ENCODE measurements around the gene DMAP1. TPM values are rescaled to one million over a fixed set of nuclear protein-coding genes. Genes with fewer than 3 reads are reported as not detected.

DMAP1 gene
- total and polyA plus RNA-seq, 2 of the 8 experiments (the other 6 are each of a cell fraction or from before 2014, with no cell fraction given): 36.4 to 42.4 TPM

DNA sequence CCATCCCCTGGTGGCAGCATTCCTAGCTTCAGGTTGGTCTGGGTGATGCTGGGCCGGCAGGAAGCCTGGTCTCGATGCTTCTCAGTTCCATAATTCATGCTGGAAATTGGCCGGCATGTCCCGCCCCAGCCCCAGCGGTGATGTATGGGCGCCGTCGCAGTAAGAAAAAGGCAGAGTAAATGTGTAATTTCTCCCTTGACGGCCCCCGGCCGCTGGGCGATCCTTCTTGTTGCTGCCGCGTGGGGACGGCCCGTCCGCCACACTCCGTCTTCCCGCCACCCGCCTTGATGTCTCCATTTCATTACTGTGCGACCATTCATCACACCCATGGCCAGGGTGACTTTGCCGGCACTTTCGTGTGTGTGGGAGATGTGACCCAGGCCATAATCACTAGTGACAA is 8.5 kb downstream of the DMAP1 start:
- CTCF ChIA-PET (ENCODE audit: partially characterized antibody): interaction anchor here (1.3 to 18.7 kb wide), 5 partner anchors 10 to 199 kb away, joined by 3 to 250 read pairs (median 38); no protein-coding TSS in a partner anchor

More for the DNA sequence above, 8.5 kb downstream of the DMAP1 start:
- TF ChIP-seq SRF (IDR thresholded peaks at IDR 0.05; ENCODE audit: low read depth, low read length) (no peak), SP2 (IDR thresholded peaks at IDR 0.05; ENCODE audit: low read length) (no peak), SAP30 (IDR thresholded peaks at IDR 0.05; ENCODE audit: insufficient read depth, insufficient replicate concordance, low read length) (no peak), SIRT6 (IDR thresholded peaks at IDR 0.05; ENCODE audit: low read length) (no peak)
- H3K79me2 ChIP-seq (ENCODE audit: control insufficient read depth in 1 of 2, insufficient read depth in 2 of 2, low read length in 2 of 2): no peaks in the 10 kb centered on the region
- no peak overlapping the region for H3K9ac ChIP-seq (replicated peaks in 1 of 4; ENCODE audit: extremely low read depth in 1 of 4, low read depth in 3 of 4, low read length in 3 of 4)
- no peak overlapping the region for H3K18ac ChIP-seq (ENCODE audit: extremely low read depth, low read length)
- no peak overlapping the region for H3K56ac ChIP-seq (replicated peaks; ENCODE audit: insufficient read length, low read depth, low read length)
- no peak overlapping the region for H2BK20ac ChIP-seq (ENCODE audit: low read length)
- H3K23ac ChIP-seq (ENCODE audit: insufficient read length): no peak overlapping the region
- no peak overlapping the region for H3K4me3 ChIP-seq (ENCODE audit: extremely low read depth in 1 of 4, insufficient read depth in 2 of 4, low read depth in 3 of 4, low read length in 4 of 4)
- H3K23me2 ChIP-seq (ENCODE audit: low read depth, low read length): no peaks in the 10 kb centered on the region
- no peak overlapping the region for H2BK5ac ChIP-seq (ENCODE audit: low read depth, low read length)
- H3K4me1 ChIP-seq (replicated peaks in 1 of 4; ENCODE audit: control insufficient read depth in 3 of 4, insufficient read depth in 4 of 4, low read length in 3 of 4): no peaks in the 10 kb centered on the region
- no peak overlapping the region for H3K27ac ChIP-seq (ENCODE audit: low read depth, low read length)
- no peak overlapping the region for H2BK120ac ChIP-seq (replicated peaks; ENCODE audit: low read depth, low read length)
- no peak overlapping the region for H3K4me2 ChIP-seq (ENCODE audit: insufficient read depth in 1 of 2, low read depth in 2 of 2, low read length in 2 of 2)
- no peak overlapping the region for H2BK12ac ChIP-seq (ENCODE audit: low read depth, low read length)
- no peak overlapping the region for H2AFZ ChIP-seq (ENCODE audit: low read length)
- no peak overlapping the region for H4K8ac ChIP-seq (ENCODE audit: extremely low read depth, insufficient read depth, low read length)
- DNase-seq (ENCODE audit: low read depth in 1 of 2, low spot score in 2 of 2) (no peak), FAIRE-seq (no peak)
- peaks cover 20 to 36% (median 35%) of the 10 kb centered on the region in 4 experiments; a peak in 7 of 8 replicates for H3K36me3 ChIP-seq (ENCODE audit: control insufficient read depth in 2 of 4, insufficient read depth in 4 of 4, low read length in 3 of 4)
- no peak overlapping the region for H3K4ac ChIP-seq (replicated peaks; ENCODE audit: insufficient read length, low read depth, low read length)
- H3K9me3 ChIP-seq (ENCODE audit: insufficient read depth in 2 of 2, low read depth in 1 of 2, low read length in 1 of 2): peaks cover 11 to 14% of the 10 kb centered on the region in 2 experiments
- H4K20me1 ChIP-seq (replicated peaks in 1 of 2; ENCODE audit: control insufficient read depth in 1 of 2, insufficient read depth in 2 of 2, low read length in 2 of 2): peaks cover 2 to 17% of the 10 kb centered on the region in 2 experiments
- no peak overlapping the region for H3K14ac ChIP-seq (ENCODE audit: insufficient read length)
- H4K5ac ChIP-seq (ENCODE audit: insufficient read length, low read depth, low read length): no peak overlapping the region
- POLR2A ChIA-PET (ENCODE audit: partially characterized antibody): no interaction called here
- 92% methylated on average over 23 of the region's 23 CpGs; no CpG with 5 or more reads in 1 of the 2 experiments for WGBS, 2 experiments (ENCODE audit: extremely low coverage in 1 of 2, insufficient coverage in 1 of 2, insufficient read length in 1 of 2, insufficient replicate concordance in 2 of 2, low coverage in 1 of 2, low lambda C conversion rate in 2 of 2, missing lambda C conversion rate in 1 of 2)
- no peak overlapping the region for H2BK15ac ChIP-seq (ENCODE audit: low read length)
- H3K79me1 ChIP-seq (ENCODE audit: low read depth, low read length): no peaks in the 10 kb centered on the region; the same call in 1 of the 2 replicates
- H3K27me3 ChIP-seq (replicated peaks in 1 of 4; ENCODE audit: control insufficient read depth in 3 of 4, extremely low read depth in 1 of 4, insufficient read depth in 3 of 4, low read length in 3 of 4): no peaks in the 10 kb centered on the region
- H2AK5ac ChIP-seq (ENCODE audit: low read depth, low read length): no peak overlapping the region
- no peak overlapping the region for H4K91ac ChIP-seq (replicated peaks; ENCODE audit: insufficient read length, low read length)

Data from H1 (cell line).